HUES64 (cell line): ENCODE results near the gene MYO1E.
"Not testable (repeated sequence)": the region's sequence is repeated elsewhere in the genome, so short reads cannot be mapped to it uniquely, and the experiment has no call there.

Experiments used
- H3K27ac ChIP-seq: 2 replicates; pipeline ENCODE4 v1.7.0; 2013; ENCODE audit warnings: low read depth, low read length, inconsistent platforms
- H3K27me3 ChIP-seq: 2 replicates; pipeline ENCODE4 v1.6.1; 2013; ENCODE audit warnings: mild to moderate bottlenecking, low read length; ENCODE audit not compliant: insufficient read depth
- H3K36me3 ChIP-seq: 2 replicates; pipeline ENCODE4 v1.6.1; 2013; ENCODE audit warnings: mild to moderate bottlenecking, low read length; ENCODE audit not compliant: insufficient read depth
- H3K4me1 ChIP-seq: 2 replicates; pipeline ENCODE4 v1.6.1; 2013; ENCODE audit warnings: mild to moderate bottlenecking, low read length, moderate library complexity; ENCODE audit not compliant: insufficient read depth
- H3K4me3 ChIP-seq: 2 replicates; pipeline ENCODE4 v1.5.1; 2013; ENCODE audit warnings: mild to moderate bottlenecking, low read length, moderate library complexity
- H3K9ac ChIP-seq: 2 replicates; pipeline ENCODE4 v1.6.1; 2013; ENCODE audit warnings: mild to moderate bottlenecking, low read depth, low read length
- H3K9me3 ChIP-seq: 2 replicates; pipeline ENCODE4 v1.6.1; 2013; ENCODE audit warnings: low read depth, low read length; ENCODE audit not compliant: insufficient read depth
- WGBS: fragments of 150-250, 120-280 bp; methylation state at CpG from one replicate; pipeline ENCODE4 v1.1.7; 2013; ENCODE audit warnings: missing lambda C conversion rate; 5-methylcytosine and 5-hydroxymethylcytosine counted together

The MYO1E gene

DNA sequence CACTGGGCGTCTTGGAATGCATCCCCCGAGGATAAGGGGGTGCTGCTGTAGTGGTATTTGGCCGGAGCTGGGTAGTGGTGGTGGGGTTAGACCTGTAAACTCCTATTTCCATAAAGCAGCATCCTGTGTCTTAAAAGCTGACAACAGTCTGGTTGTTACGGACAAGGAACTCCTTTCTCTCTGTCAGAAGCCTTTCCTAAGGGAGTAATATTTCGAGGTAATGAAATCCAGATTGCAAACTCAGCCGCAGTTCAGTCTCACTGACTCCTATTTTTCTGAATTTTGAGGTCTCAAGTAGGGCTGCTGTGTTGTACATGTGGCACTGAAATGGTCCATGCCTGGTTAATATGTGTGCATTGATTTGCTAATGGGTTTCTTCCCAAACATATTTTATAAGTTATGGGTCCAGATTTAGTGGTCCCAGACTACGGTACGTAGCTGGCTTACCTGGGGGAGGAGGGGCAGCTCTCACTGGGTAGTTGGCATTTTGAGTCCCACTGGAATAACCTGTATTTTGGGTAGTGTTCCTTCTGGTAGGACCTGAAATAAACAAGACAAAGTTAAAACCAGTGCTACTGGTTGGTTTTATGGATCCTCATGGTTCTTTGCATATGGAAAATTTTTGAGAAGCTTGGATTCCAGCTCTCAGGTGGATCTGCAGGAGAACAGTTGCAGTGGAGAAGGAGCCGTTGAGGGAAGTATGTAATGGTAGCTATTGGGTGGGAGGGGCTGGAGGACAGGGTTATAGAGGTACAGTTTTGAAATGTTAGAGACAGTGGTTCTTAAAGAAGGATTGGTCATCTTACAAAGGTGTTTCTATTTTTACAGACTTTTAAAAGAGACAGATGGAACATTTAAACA is 214.6 kb downstream of the MYO1E start:
- Histone ChIP-seq H3K4me1 (no peaks in the 10 kb centered on the region), H3K9ac (no peak overlapping the region), H3K27ac (no peak overlapping the region), H3K9me3 (no peaks in the 10 kb centered on the region), H3K36me3 (peaks cover 92% of the 10 kb centered on the region), H3K4me3 (no peak overlapping the region), H3K27me3 (no peaks in the 10 kb centered on the region)
- WGBS: 96% methylated on average over 9 of the region's 9 CpGs

GRCh38 chr15:59157396-59157795 is 215.3 kb downstream of the MYO1E start:
- 82% methylated on average over 5 of the region's 5 CpGs for WGBS
- Histone ChIP-seq H3K4me1 (no peaks in the 10 kb centered on the region), H3K27ac (no peak overlapping the region), H3K9ac (no peak overlapping the region), H3K9me3 (no peaks in the 10 kb centered on the region), H3K4me3 (no peak overlapping the region), H3K27me3 (no peaks in the 10 kb centered on the region), H3K36me3 (peaks cover 94% of the 10 kb centered on the region)

- H3K36me3 ChIP-seq: peaks cover 91% of the 10 kb centered on the region
- WGBS: 95% methylated on average over 4 of the region's 4 CpGs
Measured at GRCh38 chr15:59155431-59155830, 217.2 kb downstream of the MYO1E start.

DNA sequence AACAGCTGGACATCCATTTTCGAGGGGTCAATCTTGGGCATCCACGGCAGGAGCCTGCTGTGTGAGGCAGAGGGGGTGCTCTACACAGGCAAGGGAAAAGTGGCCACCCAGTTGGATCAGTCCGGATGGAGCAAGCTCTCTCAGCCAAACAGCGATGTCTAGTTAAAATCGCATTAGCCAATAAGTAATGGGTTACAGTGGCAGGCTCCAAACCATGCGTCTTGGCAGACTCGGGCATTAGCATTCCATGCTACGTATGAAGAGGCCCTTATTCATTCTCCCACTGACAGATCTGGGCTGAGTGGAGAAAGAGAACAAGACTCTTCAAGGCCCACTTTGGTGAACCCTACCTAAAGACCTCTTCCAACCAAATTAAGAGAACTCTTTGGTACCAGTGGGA is 218.4 kb downstream of the MYO1E start:
- Histone ChIP-seq H3K9ac (no peak overlapping the region), H3K36me3 (peaks cover 91% of the 10 kb centered on the region), H3K9me3 (no peaks in the 10 kb centered on the region), H3K4me3 (no peak overlapping the region), H3K27me3 (no peaks in the 10 kb centered on the region), H3K4me1 (no peaks in the 10 kb centered on the region), H3K27ac (no peak overlapping the region)
- WGBS: 97% methylated on average over 8 of the region's 8 CpGs

More at GRCh38 chr15:59155431-59155830, 217.2 kb downstream of the MYO1E start:
- Histone ChIP-seq H3K4me1 (no peaks in the 10 kb centered on the region), H3K9me3 (no peaks in the 10 kb centered on the region), H3K4me3 (no peak overlapping the region), H3K27ac (no peak overlapping the region), H3K27me3 (no peaks in the 10 kb centered on the region), H3K9ac (no peak overlapping the region)

- WGBS: 93% methylated on average over 8 of the region's 8 CpGs
- peaks cover 88% of the 10 kb centered on the region for H3K36me3 ChIP-seq
Measured at GRCh38 chr15:59153466-59153865, 219.2 kb downstream of the MYO1E start.

GRCh38 chr15:59152694-59153450 is 219.8 kb downstream of the MYO1E start:
- 94% methylated on average over 6 of the region's 6 CpGs for WGBS
- H3K9ac ChIP-seq: no peak overlapping the region
- no peaks in the 10 kb centered on the region for H3K27me3 ChIP-seq
- no peaks in the 10 kb centered on the region for H3K9me3 ChIP-seq
- H3K4me3 ChIP-seq: no peak overlapping the region
- no peak overlapping the region for H3K27ac ChIP-seq
- peaks cover 83% of the 10 kb centered on the region for H3K36me3 ChIP-seq
- H3K4me1 ChIP-seq: peaks cover 10% of the 10 kb centered on the region

More at GRCh38 chr15:59153466-59153865, 219.2 kb downstream of the MYO1E start:
- no peaks in the 10 kb centered on the region for H3K27me3 ChIP-seq
- no peak overlapping the region for H3K27ac ChIP-seq
- H3K9me3 ChIP-seq: no peaks in the 10 kb centered on the region
- H3K4me3 ChIP-seq: no peak overlapping the region
- H3K4me1 ChIP-seq: peaks cover 4% of the 10 kb centered on the region
- H3K9ac ChIP-seq: no peak overlapping the region

DNA sequence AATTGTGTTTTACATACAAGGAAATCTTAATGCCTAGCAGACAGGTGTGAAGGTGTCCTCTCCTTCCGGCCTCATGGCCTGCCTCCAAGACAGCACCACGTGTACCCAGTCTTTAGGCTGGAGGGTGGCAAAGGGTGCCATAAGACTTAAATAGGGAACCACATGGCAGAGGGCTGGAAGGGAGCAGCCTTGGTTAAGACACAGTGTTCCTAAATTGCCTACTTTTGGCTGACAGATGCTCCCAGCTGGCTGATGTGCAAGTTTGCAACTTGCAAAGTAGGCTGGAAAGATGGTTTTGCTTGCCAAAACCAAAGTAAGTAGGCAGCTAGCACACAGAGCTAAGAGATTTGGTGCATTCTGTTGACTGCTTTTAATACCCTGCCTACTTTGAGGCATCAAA is 222.5 kb downstream of the MYO1E start:
- 93% methylated on average over 2 of the region's 2 CpGs for WGBS
- Histone ChIP-seq H3K27me3 (no peaks in the 10 kb centered on the region), H3K27ac (no peak overlapping the region), H3K36me3 (peaks cover 78% of the 10 kb centered on the region), H3K9ac (no peak overlapping the region), H3K4me3 (no peak overlapping the region), H3K4me1 (peaks cover 15% of the 10 kb centered on the region), H3K9me3 (no peaks in the 10 kb centered on the region)

- Histone ChIP-seq H3K27ac (peak overlapping the region; percentile 79), H3K9ac (no peak overlapping the region), H3K36me3 (peaks cover 68% of the 10 kb centered on the region), H3K4me1 (peaks cover 15% of the 10 kb centered on the region), H3K27me3 (no peaks in the 10 kb centered on the region), H3K4me3 (no peak overlapping the region), H3K9me3 (no peaks in the 10 kb centered on the region)
- WGBS: 51% methylated on average over 2 of the region's 2 CpGs
Measured at GRCh38 chr15:59148153-59148833, 224.4 kb downstream of the MYO1E start.

GRCh38 chr15:59147666-59148065 is 225.0 kb downstream of the MYO1E start:
- Histone ChIP-seq H3K4me1 (peaks cover 15% of the 10 kb centered on the region), H3K9ac (no peak overlapping the region), H3K9me3 (no peaks in the 10 kb centered on the region), H3K27me3 (no peaks in the 10 kb centered on the region), H3K27ac (peak overlapping the region; percentile 79), H3K36me3 (peaks cover 66% of the 10 kb centered on the region), H3K4me3 (no peak overlapping the region)
- WGBS: 90% methylated on average over 5 of the region's 5 CpGs

GRCh38 chr15:59144594-59144993 is 228.1 kb downstream of the MYO1E start:
- not testable (repeated sequence) for H3K27ac ChIP-seq, H3K9ac ChIP-seq, H3K27me3 ChIP-seq, H3K4me3 ChIP-seq, H3K9me3 ChIP-seq
- WGBS: 97% methylated on average over 6 of the region's 10 CpGs
- Histone ChIP-seq H3K4me1 (peaks cover 15% of the 10 kb centered on the region), H3K36me3 (peaks cover 62% of the 10 kb centered on the region)

GRCh38 chr15:59143281-59143680 is 229.4 kb downstream of the MYO1E start:
- 97% methylated on average over 5 of the region's 5 CpGs for WGBS
- no peak overlapping the region for H3K9ac ChIP-seq
- peaks cover 64% of the 10 kb centered on the region for H3K36me3 ChIP-seq
- no peak overlapping the region for H3K4me3 ChIP-seq
- H3K9me3 ChIP-seq: no peaks in the 10 kb centered on the region
- peaks cover 9% of the 10 kb centered on the region for H3K4me1 ChIP-seq
- H3K27ac ChIP-seq: no peak overlapping the region
- no peaks in the 10 kb centered on the region for H3K27me3 ChIP-seq
